GM18499 (cell line): Measurements from ENCODE around the gene BCR.

Experiments
- ATAC-seq: cut with Tn5 transposase; IDR thresholded peaks from one replicate; pipeline ENCODE4 v1.9.1; 2021; ENCODE audit warnings: moderate number of reproducible peaks; ENCODE audit not compliant: insufficient read depth, unreplicated experiment

BCR gene

DNA sequence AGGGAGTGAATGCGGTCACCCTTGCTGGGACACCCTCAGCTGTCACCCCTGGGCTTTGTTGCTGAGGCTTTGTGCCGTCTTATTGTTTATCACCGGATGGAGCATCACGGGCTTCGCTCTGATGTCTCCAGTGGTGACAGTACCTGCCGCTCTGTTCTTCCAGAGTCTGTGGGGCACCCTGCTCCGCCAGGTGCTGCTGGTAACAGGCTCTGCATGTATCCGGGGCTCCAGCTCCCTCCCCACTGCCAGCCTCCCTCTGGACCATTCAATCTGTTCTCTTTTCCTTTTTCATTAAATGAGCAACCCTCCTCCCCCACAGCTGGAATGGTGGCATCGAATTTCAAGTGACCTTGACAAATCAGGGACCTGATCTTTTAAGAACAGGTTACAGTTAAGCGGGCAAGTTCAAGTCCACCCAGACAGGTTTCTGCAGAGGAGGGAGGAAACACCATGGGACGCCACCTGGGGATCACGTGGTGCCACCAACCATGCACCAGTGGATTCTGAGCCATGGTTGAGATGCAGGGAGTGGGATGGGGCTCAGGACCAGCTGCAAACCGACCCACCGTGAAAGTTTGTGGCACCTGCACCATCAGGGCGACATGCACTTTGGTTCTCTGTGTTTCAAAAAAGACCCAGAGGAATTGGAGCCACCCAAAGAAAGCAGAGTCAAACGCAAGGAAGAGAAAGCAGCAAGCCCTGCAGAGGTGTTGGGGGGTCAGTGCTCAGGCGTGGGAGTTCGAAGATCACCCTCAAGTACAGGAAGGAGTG is 89.3 kb downstream of the BCR start:
- no peak for ATAC-seq

DNA sequence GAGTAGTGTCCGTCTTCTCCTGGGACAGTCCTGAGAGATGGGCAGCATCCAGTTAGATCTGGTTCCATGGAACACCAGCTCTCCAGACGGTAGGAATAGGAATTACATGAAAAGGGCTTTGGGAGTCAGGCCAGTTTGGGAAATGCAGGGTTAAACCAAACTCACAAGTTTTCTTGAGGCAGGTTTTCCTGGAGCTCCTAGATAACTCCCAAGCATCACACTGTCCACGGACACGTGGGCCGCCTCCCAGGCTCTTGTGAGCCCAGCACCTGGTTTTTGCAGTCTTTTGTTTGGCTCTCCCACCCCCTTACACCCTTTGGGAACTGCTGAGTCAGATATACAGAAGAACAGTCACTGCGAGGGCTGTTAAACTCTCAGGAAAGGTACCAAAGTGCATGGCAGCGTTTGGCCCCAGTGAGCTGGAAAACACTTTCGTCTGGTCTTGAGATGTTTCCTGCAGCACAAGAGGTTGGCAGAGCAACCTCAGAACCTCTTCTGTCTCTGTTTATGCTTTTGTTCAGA is 90.0 kb downstream of the BCR start:
- no peak for ATAC-seq

DNA sequence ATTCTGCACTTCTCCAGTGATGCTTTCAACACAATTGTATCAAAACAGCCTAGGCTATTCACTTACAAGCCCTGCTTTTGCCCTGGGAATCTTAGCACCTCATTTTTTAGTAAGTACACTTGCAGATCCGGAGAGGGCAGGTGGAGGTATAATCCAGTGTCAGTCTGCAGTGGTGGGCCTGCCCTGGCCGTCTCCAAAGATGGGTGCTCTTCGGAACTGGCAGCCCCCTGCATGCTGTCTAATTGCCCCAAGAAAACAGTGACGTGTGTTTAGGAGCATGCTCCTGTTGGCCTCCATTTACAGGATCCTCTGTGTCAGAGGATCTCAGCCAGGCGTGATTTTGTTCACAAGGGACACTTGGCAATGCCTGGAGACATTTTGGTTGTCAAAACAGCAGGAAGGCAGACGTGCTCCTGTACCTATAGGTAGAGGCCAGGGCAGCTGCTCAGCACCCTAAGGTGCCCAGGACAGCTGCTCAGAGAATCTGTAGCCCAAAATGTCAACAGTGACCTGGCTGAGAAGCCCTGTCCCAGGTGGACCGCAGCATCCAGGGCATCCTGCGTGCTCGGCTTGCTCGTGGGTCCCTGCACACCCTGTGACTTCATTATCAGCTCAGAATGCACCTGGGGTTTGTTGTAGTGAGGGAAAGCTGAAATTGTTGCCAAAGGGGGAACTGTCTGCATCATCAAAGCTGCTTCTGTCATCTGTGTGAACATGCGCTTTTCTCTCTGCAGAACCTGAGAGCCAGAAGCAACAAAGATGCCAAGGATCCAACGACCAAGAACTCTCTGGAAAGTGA is 90.7 kb downstream of the BCR start:
- no peak for ATAC-seq

DNA sequence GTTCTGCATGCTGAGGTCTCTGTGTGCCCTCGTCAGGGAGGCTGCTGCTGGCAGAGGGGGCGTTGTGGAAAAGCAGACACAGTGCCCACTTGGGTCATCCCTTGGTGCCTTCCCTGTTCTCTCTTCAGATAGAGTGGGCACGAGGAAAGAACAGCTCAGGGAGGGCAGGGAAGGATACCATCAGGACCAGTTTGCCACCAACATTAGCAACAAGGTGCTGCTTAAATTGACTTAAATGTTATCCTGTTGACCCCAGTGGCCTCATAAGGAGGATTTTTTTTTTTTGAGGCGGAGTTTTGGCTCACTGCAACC is 91.2 kb downstream of the BCR start:
- no peak for ATAC-seq

DNA sequence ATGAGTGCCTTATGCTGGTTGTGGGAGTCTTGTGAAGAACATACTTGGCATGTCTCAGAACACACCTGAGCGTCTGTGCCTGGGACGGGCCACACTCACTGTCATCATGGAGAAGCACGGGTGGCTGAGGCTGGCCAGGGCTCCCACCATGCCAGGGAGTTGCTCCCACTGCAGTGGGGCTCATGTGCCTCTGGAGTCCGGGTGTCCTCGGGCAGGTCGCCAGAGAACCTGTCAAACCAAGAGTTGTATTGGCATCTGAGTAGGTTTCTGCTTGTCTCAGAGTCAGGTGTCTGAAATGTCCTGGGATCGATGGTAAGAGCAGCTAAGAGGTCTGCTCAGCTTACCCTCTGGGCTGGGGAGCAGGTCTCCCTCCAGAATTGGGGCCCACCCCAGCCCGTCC is 92.1 kb downstream of the BCR start:
- ATAC-seq, result no peak

DNA sequence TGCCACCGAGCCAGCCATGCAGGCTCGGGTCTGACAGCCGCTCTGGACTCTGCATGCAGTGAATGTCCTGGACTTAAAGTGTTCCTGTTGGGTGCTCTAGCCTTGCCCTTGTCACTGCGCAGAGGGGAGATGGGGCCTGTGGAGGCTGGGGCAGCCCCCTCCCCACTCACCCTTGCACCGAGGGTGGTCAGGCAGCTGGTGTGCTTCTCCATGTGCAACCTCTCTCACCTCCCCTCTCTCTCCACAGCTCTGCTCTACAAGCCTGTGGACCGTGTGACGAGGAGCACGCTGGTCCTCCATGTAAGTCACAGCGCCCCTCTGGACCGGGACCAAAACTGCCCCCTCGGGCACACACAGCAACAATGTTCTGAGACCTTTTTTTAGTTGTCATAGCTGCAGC is 92.5 kb downstream of the BCR start:
- ATAC-seq, result no peak

DNA sequence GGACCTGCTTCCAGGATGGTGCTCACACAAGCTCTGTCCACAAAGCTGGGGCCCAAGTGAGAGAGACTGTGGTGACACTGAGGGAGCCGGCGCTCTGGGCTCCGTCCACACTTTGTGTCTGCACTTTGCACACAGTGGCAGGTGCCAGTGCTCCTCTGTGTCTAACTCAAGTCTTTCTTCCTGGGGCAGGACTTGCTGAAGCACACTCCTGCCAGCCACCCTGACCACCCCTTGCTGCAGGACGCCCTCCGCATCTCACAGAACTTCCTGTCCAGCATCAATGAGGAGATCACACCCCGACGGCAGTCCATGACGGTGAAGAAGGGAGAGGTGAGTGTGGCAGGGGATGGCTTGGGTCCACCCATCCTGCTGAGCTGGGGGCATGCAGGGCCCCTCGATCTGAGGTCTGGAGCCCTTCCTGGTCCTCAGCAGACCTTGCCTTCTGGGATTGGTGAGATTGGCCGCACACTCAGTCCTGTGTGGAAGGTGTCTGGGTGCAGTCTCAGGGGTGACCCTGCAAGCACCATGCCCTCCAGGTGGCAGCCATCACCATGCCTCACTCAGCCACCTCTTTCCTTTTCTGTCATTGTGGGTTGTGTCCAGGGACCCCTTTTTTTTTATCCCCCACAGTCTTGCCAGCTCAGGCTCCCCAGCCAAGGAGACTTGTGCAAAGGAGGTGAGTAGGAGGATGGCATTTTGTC is 93.3 kb downstream of the BCR start:
- no peak for ATAC-seq

DNA sequence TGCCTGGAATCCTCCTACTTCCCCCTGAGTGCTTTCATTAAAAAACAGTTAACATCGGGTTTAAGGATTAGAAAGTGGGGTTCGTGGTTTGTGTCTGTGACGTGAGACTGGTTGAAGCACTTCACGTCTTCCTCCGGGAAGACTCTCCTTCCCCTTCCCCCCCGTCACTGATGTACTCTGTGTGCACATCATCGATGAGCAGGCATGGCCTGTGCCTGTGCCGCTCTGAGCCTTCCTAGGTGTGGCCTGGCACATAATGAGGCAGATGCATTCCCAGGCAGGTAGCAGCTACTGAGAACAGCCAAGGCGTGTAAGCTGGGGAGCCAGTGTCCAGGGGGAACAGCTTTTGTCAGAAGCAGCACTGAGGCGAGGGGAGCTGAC is 93.8 kb downstream of the BCR start:
- ATAC-seq, result no peak

DNA sequence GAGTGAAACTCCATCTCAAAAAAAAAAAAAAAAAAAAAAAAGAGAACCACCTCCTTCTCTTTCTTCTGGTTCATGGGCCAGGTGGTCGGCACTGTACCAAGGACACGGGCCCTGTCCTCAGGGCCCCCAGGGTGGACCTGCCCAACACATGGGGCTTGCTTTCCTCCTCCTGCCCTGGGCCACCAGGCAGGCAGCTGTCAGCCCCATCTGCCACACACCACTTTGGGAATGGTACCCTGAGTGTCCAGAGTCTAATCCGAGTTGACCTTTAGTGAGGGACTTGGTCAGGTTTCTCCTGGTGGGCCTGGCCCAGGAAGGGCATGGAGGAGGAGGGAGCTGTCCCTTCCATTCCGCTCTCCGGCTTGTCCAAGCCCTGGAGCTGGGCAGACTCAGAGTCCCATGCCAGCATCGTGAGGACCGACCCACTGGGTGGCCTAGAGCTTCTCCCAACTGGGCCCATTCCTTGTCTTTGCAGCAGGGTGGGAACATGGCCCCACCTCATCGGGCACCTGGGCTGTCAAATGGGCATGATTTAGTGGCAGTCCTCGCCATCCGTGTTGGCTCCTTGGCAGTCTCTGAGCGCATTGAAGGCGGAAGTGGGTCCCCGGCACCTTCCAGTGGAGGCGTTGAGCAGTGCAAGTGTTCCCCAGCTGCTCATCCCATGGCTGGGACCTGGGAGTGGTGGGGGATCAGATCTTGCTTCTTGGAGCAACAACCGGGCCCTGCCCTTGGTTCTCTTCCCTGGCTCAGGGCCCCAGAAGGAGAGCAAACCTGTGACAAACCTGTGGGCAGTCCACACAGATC is 94.8 kb downstream of the BCR start:
- ATAC-seq, result no peak

DNA sequence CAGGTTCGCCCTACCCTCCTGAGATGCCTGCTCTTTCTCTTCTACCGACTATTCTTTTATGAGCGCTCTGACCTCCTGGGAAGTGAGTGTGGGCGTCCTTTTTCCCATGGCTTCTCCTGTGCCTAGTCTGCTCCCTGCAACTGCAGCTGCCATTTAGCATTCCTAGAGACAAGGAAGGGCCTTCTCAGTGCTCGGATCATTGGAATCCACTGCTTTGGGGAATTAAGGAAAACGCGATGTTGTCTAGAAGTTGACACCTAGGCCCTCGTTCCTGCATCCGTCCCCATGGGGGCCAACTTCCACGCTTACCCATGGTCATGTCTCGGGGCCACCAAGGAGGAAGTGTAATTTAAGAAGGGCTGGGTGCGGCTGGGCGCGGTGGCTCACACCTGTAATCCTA is 95.4 kb downstream of the BCR start:
- ATAC-seq, result no peak

DNA sequence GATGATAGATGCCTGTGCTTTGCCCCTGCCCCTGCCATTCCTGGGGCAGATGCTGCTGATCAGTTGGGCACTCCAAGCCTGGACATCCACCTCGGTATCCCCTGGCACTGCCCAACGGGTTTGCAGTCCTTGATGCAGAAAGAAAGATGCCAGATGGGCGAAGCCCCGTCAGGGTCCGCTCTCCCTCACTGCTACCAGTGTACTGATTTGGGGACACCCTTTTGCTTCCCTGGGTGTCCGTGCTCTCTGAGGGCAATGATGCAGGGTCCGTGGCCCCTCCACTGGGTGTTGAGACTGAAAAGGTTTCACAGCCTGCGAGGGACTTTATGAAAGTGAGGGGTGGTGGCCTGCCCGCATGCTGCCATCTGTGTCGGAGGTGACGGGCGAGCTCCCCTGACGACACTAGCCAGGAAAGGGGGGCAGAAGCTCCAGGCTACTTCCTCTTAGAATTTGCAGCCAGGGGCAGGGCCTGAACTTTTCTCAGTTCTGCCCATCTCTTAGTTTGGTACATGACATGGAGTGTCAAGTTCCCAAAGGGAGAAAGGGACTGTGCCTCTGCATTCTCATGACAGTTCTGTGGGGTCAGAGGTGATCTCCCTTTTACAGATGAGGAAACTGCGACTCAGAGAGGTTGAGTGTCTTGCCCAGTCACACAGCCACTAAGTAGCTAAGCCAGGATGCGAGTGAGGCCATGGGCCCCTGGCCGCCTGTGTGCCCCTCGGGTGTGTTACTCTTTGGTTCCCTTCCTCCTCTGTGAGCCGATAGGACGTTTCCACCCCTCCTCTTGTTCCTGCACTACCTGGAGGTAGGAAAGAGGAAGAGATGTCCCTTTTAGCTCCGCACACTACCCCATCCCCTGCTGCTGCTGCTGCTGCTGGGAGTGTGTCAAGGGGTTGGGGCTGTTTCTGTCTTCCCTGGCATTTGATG is 96.6 kb downstream of the BCR start:
- no peak for ATAC-seq

DNA sequence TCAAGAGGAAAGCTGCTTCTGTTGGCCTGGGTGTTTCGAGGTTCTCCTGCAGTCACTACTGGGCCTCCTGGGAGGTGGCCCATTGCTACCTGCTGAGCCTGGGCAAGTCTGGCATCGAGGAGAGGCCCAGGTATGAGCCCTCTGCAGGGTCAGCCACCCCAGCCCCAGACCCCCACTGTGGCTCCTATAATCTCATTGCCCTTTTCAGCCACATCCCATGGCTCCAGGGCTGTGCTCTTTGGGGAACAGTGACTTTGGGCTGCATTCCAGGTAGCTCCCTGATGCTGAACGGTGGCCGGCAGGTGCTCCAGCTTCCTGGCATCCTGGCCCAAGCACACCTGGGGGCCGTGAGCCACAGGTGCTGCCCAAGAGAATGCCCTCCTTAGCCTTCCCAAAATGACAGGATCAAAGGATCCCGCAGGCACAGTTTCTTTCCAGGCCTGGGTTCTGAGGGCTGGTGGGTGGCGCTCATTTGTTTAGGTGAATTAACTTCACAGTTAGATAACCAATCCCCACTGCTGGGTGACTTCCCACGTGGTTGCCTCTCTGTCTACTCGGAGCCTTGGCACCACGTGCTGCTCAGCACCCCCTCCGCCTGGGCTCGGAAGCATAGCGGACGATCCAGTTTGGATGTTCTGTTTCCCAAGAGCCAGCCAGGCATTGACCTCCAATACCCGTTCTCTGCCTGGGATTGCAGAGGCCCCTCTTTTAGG is 97.4 kb downstream of the BCR start:
- ATAC-seq, result no peak

DNA sequence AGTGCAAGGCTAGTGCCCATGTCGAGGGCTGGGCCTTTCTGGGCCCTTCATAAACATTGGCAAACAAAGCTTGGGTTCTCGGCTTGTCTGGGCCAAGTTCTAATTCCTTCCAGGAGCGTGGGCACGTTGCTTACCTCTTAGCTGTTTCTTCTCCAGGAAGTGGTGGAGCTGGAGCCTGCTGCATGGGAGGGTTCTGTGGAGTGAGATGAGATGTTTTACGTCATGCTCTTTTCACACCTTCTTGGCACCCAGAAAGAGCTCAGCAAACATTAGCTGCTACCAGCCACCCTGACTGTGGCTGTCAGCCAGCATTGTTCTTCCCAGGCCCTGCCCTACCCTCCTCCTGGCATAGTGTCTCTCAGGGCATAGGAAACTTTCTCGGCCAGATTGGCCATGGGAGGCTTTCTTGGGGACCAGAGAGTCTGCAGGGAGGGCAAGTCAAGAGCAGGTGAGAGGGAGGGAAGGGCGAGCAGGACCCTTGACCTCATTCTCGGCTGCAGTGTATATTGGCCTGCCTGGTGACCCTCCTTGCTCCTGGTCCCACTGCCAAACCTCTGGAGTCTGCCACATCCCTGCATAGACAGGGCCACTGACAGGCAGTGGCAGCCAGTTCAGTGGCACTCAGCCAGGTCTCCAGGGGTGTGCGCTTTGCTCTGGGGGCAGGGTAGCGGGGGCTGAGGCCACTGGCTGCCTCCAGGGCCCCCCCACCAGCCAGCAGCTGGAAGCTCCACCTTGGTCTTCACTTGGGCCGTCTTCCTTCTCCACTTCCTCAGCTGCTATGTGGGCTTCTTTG is 98.8 kb downstream of the BCR start:
- no peak for ATAC-seq

DNA sequence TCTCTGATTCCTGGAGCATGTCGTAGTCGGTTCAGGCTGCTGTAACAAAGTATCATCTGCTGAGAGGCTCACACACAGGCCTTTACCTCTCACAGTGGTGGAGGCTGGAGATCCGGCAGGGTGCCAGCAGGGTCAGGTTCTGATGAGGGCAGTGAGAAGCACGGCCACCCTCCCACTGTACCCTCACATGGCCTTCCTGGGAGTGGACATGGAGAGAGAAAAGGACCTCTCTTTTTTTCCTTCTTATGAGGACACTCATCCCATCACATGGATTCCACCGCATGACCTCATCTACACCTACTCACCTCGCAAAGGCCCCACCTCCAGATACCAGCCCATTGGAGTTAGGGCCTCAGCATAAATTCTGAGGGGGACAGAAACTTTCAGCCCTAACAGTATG is 99.5 kb downstream of the BCR start:
- no peak for ATAC-seq

DNA sequence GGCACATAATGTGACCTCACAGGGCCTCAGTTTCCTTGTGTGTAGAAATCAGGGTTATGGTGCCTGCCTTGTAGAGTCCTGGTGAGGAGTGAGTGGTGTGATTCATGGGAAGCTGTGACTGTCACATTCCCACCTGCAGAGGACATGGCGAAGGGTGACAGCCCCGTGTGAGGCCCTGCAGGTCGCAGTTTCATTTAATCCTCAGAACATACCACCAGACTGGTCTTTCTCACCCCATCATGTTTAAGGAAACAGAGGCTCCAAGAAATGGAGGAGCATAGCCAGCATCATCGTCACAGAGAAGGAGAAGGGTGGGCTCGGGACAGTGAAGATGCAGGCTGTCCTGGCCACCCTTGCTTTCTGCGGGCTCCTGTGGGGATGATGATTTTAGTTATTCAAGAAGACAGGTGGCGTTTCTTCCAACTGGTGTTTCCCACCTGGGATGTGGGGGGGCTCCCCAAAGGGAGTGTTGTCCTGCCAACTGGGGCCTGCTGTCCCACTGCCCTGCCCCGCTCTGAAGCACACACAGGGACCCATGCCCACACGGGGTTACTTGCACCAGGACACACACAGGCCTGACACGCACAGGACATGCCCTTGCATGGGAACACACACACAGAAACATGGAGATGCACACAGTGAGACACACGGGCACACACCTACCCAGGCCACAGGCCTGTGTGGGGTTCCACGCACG is 100.2 kb downstream of the BCR start:
- ATAC-seq, result no peak

DNA sequence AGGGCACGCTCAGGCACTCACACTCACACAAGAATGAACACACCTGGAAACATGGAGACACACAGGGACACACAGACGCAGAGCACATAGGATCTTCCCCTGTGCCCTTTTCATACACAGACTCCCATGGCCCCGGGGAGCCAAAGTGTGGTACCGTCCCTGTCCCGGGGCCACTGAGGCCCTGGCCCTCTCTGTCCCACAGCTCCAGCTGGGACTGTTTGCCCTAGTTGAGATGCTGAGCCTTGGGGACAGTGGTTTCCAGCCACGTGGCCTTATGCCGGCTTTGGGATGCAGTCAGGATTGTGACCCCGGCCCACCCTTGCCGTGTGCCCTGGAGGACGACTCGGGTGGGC is 100.7 kb downstream of the BCR start:
- ATAC-seq, result no peak

DNA sequence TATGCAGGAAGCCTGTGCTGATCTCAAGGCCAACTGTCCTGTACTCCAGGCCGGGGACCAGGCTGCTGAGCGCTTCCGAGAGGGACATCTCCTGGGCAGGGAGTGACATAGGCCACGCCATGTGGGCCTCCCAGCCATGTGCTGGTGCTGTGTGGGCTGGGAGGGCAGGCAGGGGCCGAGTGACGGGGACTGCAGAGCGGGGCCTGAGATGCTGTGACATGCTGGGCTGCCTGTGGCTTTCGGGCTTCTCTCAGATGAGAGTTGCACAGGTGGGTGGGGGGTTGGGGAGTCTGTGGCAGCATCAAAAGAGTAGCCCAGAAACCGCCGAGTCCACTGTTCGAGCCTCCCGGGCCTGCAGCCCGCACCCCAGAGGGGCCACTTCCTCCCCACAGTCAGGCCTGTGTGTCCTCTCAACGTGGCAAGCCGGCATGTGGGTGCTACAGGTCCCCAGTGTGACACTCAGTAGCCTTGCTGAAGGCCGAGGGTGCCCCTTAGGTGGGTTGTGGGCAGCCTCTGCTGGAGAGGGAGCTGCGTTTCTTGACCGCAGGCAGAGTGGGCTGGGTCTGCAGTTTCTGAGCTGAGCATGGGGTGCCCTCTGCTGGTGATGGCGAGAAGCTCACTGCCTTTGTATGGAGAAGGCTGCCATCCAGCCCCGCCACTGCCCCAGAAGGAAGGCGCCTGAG is 101.2 kb downstream of the BCR start:
- ATAC-seq, result no peak
